Right hindlimb (tissue), 1 donor: ENCODE data around the gene CACNG1.

Source experiments
- DNase-seq: peaks from one replicate; pipeline ENCODE4 v3.0.0-alpha.2; 2018

CACNG1 gene

GRCh38 chr17:67052720-67053437 is 8.5 kb downstream of the CACNG1 start:
- no peak for DNase-seq

- DNase-seq, result no peak
Observed at GRCh38 chr17:67053438-67054000, 9.2 kb downstream of the CACNG1 start.

DNA sequence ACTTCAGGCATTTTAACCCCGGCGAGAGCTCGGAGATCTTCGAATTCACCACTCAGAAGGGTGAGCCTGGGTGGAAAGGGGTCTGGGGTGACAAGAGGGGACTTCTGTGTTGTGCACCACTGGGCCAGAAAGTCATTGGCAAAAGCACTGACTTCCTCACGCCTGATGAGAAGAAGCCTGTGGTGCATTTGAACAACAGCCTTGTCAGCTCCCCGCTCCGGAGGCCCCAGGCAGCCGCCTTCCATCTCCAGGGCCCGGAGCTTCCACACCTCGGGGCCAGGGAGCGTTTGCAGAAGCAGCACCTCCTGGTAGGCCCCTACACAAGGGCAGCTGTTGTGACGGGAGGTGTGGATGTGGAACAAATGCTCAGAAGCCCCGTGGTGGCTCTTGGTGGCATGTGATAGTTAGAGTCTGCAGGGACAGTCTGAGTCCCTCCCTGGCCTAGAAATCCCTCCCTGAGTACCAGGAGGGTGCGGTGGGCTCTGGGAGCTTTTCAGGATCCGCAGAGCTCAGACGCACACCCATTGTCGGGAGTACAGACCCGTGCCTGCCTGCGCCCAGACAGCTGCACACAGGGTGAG is 9.7 kb downstream of the CACNG1 start:
- DNase-seq, result no peak

- DNase-seq, result no peak
Observed at GRCh38 chr17:67054608-67055007, 10.3 kb downstream of the CACNG1 start.

GRCh38 chr17:67055041-67055443 is 10.7 kb downstream of the CACNG1 start:
- no peak for DNase-seq

DNA sequence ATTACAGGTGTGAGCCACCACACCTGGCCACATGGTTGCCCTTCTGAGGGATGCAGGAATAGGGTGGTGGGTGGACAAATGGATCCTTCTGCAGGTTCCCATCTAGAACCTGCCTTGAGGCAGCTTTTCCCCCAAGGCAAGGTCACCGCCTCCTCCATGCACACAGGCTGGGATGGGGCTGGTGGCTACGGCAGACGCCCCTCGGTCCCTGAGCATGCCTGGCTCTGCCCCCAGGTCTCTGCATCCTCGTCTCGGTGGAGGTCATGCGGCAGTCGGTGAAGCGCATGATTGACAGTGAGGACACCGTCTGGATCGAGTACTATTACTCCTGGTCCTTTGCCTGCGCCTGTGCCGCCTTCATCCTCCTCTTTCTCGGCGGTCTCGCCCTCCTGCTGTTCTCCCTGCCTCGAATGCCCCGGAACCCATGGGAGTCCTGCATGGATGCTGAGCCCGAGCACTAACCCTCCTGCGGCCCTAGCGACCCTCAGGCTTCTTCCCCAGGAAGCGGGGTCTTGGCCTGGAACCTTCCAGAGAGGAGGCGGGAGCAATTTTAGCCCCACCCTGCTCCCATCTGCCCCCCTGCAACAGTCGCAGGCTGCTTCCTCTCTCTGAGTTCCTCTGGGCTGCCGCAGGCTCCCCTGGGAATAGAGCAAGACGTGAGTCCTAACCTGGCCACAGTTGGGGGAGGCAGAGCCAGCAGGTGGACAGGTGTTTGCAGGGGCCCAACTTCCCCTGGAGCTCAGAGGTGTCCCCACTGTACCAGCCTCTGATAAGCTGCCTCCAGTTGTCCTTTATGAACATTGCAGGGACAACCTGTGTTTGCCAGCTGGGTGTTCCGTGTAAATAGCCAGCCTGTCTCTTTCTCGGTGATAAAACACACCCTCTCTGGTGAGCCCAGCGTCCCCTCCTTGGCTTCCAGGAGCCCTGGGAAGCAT is 11.7 kb downstream of the CACNG1 start:
- no peak for DNase-seq

DNA sequence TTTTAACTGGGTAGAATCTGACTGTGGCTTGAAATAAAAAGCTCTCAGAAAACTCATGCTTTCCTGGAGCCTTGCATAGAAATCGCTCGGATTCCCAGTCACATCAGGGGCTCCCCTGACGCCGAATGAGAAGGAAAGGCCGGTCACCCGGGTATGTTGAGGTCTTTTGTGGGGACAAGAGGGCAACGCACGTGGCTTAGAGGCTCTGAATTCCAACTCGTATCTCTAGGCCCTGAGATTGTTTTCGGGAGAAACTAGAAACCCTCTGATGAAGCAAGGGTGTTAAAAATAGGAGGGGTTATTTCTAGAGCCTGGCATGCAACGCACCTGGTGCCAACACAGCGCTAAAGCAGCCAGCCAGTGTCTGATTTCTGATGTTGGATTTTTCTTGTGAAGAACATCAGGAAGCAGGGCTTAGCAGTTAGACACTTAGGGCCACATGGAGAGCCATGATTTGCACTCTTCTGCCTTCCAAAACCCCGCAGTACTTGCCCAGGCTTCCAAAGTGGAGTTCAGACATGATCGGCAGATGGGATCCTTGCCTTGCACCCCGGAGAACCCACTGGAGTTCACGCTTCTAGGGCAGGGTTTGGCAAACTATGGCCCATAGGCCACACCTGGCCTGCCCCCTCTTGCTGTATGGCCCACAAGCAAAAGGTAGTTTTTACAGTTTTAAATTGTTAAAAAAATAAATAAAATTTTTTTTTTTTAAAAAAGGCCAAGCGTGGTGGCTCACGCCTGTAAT is 12.6 kb downstream of the CACNG1 start:
- no peak for DNase-seq

DNA sequence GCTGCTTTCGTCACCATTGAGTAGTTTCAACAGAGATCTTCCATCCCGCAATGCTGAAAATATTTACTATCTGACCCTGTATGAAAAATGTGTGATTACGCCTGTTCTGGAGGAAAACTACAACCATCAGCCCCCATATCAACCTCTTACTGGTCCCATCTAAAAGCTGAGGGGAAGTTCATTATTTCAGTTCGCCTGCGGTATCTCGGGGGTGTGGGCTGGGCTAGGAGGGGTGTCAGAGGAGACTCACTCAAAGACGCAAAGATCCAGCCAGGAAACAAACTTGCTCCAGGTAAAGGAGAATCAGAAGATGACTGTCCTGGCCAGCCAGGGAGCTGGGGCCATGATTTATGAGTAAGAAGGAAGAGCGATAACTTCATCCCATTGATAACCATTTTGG is 13.7 kb downstream of the CACNG1 start:
- no peak for DNase-seq

DNA sequence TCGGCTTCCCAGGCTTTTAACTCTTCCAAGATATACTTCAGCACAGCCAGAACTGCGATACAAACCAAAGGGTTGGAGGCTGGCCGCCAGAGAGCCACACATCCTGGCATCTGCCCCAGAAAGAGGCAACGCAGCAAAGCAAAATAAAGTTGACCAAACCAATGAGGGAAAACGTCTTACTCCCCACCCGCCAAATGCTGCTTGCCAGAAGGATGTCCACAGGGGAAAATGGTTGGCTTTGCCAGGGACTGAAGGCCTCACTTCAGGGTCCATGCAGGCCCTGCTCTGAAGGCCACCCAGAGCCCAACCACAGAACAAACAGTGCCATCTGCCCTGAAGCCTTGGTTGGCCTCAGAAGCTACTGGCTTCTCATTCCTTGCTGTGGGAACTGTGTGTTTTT is 15.0 kb downstream of the CACNG1 start:
- peak; percentile 52 for DNase-seq

GRCh38 chr17:67063141-67063540 is 18.8 kb downstream of the CACNG1 start:
- no peak for DNase-seq

GRCh38 chr17:67066717-67067116 is 22.4 kb downstream of the CACNG1 start:
- DNase-seq, result no peak

- no peak for DNase-seq
Observed at GRCh38 chr17:67067571-67068482, 23.5 kb downstream of the CACNG1 start.

- DNase-seq, result no peak
Observed at GRCh38 chr17:67068999-67069398, 24.6 kb downstream of the CACNG1 start.

- DNase-seq, result no peak
Observed at GRCh38 chr17:67069603-67070136, 25.3 kb downstream of the CACNG1 start.

DNA sequence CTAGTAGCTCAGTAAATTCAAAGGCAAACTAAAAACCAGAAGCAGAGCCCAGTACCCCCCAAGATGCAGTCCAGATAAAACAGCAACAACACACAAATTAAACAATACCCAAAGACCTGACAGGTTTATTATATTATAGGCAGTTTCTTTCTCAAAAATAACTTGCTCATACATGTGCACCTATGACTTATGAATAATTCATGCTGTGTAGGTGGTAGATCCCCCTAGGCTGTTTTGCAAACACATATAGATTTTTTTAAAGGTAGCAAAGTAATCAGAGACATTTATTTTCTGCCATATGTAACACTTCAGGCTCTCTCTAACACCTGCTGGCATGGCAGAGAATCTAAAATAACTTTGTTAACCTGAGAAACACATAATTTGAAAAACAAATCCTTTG is 27.2 kb downstream of the CACNG1 start:
- no peak for DNase-seq

DNA sequence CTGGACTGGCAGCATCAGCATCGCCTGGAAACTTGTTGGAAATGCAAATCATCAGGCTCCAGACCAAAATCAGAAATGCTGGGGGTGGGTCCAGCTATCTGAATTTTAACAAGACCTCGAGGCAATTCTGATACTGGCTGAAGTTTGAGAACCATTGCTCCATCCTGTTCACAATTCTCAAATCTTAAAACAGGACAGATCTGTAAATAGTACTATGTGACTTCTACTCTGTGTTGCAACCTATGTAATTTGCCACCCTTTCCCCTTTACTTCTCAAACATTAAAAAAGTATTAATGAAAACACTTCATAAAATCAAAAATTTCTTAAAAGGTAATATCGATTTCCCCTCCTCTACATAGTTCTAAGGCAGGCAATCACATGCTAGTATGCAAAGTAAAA is 28.5 kb downstream of the CACNG1 start:
- DNase-seq, result no peak

GRCh38 chr17:67074781-67075180 is 30.4 kb downstream of the CACNG1 start:
- no peak for DNase-seq

DNA sequence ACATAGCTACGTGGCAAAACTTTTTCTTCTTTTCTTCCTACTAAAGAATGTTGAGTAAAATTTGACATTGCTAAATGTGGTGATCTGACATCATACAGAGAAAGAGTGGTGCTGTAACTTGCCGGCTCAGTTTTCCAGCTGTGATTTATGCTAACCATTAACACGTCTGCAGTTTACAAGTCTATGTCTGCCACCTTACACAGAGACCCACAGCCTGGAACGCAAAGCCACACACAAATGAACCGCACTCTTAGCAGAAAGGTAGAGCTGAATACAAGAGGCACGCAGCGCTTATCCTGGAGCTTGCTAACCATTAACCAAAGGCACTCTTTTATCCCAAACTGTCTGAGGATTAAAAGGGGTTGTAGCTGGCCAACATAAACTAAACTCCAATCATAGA is 31.9 kb downstream of the CACNG1 start:
- no peak for DNase-seq

DNA sequence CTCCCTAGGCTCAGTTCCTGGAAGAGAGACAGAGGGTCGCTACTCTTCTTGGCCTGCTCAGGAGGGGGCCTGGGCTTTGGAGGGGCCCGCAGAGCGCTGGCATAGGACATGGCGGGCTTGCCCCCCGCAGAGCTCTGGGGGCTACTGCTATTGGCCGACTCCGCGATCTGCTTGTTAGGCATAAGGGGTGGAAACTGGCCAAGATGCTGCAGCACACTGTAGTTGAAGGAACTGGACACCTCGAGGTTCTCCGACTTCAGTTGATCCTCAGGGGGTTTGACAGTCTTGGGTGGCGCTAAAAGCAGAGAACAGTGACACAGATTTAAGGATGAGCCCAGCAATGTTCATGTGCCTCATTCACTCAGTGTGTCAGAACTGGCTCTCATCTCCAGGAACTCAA is 33.9 kb downstream of the CACNG1 start:
- DNase-seq, result no peak

DNA sequence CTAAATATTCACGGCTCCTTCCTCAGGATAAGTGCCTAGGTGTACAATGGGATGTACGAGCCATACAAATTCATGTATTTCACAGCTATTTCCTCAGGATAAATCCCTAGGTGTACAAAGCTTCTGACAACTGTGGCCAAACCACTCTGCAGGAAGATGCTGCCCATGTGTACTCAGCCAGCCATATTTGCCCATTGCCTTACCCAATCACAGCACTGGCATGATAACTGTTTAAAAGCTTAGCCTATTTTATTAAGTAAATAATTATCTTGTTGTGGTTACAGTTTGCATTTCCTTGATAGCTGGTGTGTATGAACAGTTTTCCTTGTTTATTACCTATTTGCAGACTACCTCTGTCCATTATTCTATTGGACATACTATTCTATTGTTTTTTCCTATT is 35.1 kb downstream of the CACNG1 start:
- DNase-seq, result no peak

GRCh38 chr17:67080804-67081203 is 36.5 kb downstream of the CACNG1 start:
- DNase-seq, result no peak
